Left lung (tissue), 14 donors: Measurements from ENCODE around the gene TMEM14C. TPM values are rescaled to one million over a fixed set of nuclear protein-coding genes. Genes with fewer than 3 reads are reported as not detected.

Experiments
- ATAC-seq: fragments of 200-7000 bp; cut with Tn5 transposase; one replicate; pipeline ENCODE4 v1.9.1; 2020; ENCODE audit warnings: moderate library complexity
- DNase-seq, 4 donors: peaks; one replicate each; pipeline ENCODE4 v3.0.0-alpha.2; 2013 to 2020
- H3K27ac ChIP-seq, 2 donors: fragments of 200-600 bp; sonication (generic) in 1 of 2; one replicate each; pipeline versions ENCODE4 v1.5.0 to v1.8.0; 2020 to 2021
- H3K27me3 ChIP-seq, 2 donors: fragments of 200-600 bp; sonication (generic) in 1 of 2; one replicate each; pipeline versions ENCODE4 v1.5.0 to v1.8.0; 2020 to 2021
- H3K36me3 ChIP-seq, 2 donors: fragments of 200-600 bp; sonication (generic) in 1 of 2; one replicate each; pipeline versions ENCODE4 v1.5.0 to v1.8.0; 2020 to 2021
- H3K4me1 ChIP-seq, 2 donors: fragments of 200-600 bp; one replicate each; pipeline ENCODE4 v1.8.0; 2021
- H3K4me3 ChIP-seq, 2 donors: fragments of 200-600 bp; sonication (generic) in 1 of 2; one replicate each; pipeline versions ENCODE4 v1.5.0 to v1.8.0; 2020 to 2021; ENCODE audit warnings: mild to moderate bottlenecking in 1 of 2
- H3K9me3 ChIP-seq, 2 donors: fragments of 200-600 bp; sonication (generic) in 1 of 2; one replicate each; pipeline versions ENCODE4 v1.5.0 to v1.8.0; 2020 to 2021
- CTCF ChIP-seq, 2 donors: fragments of 200-600 bp; sonication (generic) in 1 of 2; IDR thresholded peaks; one replicate each; pipeline versions ENCODE4 v1.5.0 to v1.8.0; 2021; ENCODE audit warnings: antibody characterized with exemption in 2 of 2
- intact Hi-C, 2 donors: fragments of 100-400 bp; cut with DNase I; formaldehyde crosslinking; loops; one replicate each; pipeline versions ENCODE4 v1.11.2 to v1.14.2; 2022
- long read RNA-seq, 12 donors: library from polyadenylated mRNA in 2 of 12; unstranded in 2 of 12; transcript quantifications; one replicate each; pipeline ENCODE4 v2.0.0 and lab custom pipeline, GENCODE V29; 2019 to 2026
- polyA plus RNA-seq, 6 donors: library from polyadenylated mRNA; unstranded; fragments of 120-200 nt; gene quantifications; one replicate each; pipeline ENCODE4 v1.2.1, GENCODE V29; 2013; ENCODE audit not compliant: insufficient read length in 6 of 6
- total RNA-seq, 2 donors: library from RNA; stranded (reverse); fragmentation: NEBNext Ultra II Directional; extraction: Animal tissue kit (Norgen Biotek cat#: 25700); gene quantifications; one replicate each; pipeline ENCODE4 v1.2.1, GENCODE V29; 2021
- donor health status: DM: no; HTN: yes; CAD: no.
- donor health status: DM: no; HTN: no; CAD: no.

Gene TMEM14C
- total RNA-seq, result 10 to 100 TPM; 81.8 to 99.5 TPM
- polyA plus RNA-seq, result 100 to 1,000 TPM; 138 to 154 (median 149) TPM
- long read RNA-seq, donor 1, transcript TMEM14C-201 (6 exons, 1,113 nt), result major isoform, 146 of 180 reads
- long read RNA-seq, donor 1, partial matches to known transcripts, result 25 of 180 reads
- long read RNA-seq, donor 1, other reads (novel, unspliced or antisense), result 5 of 180 reads
- long read RNA-seq, donor 2, transcript TMEM14C-201 (6 exons, 1,113 nt), result major isoform, 106 of 182 reads
- long read RNA-seq, donor 2, partial matches to known transcripts, result 66 of 182 reads
- long read RNA-seq, donor 2, other reads (novel, unspliced or antisense), result 5 of 182 reads
- long read RNA-seq, donor 3, transcript TMEM14C-201 (6 exons, 1,113 nt), result major isoform, 79 of 108 reads
- long read RNA-seq, donor 3, partial matches to known transcripts, result 25 of 108 reads
- long read RNA-seq, donor 3, other reads (novel, unspliced or antisense), result 0 of 108 reads
- long read RNA-seq, donor 4, transcript TMEM14C-201 (6 exons, 1,113 nt), result major isoform, 107 of 117 reads
- long read RNA-seq, donor 4, partial matches to known transcripts, result 0 of 117 reads
- long read RNA-seq, donor 4, other reads (novel, unspliced or antisense), result 7 of 117 reads
- long read RNA-seq, donor 5, transcript TMEM14C-201 (6 exons, 1,113 nt), result major isoform, 92 of 95 reads
- long read RNA-seq, donor 5, partial matches to known transcripts, result 0 of 95 reads
- long read RNA-seq, donor 5, other reads (novel, unspliced or antisense), result 0 of 95 reads
- long read RNA-seq, donor 6, transcript TMEM14C-205 (6 exons, 1,177 nt), result minor isoform, 7 of 161 reads
- long read RNA-seq, donor 6, transcript TMEM14C-201 (6 exons, 1,113 nt), result major isoform, 131 of 161 reads
- long read RNA-seq, donor 6, partial matches to known transcripts, result 17 of 161 reads
- long read RNA-seq, donor 6, other reads (novel, unspliced or antisense), result 5 of 161 reads
- long read RNA-seq, donor 7, transcript TMEM14C-201 (6 exons, 1,113 nt), result major isoform, 44 of 78 reads
- long read RNA-seq, donor 7, partial matches to known transcripts, result 30 of 78 reads
- long read RNA-seq, donor 7, other reads (novel, unspliced or antisense), result 0 of 78 reads
- long read RNA-seq, donor 8, transcript TMEM14C-201 (6 exons, 1,113 nt), result major isoform, 52 of 63 reads
- long read RNA-seq, donor 8, partial matches to known transcripts, result 8 of 63 reads
- long read RNA-seq, donor 8, other reads (novel, unspliced or antisense), result 0 of 63 reads
- long read RNA-seq, donor 9, partial matches to known transcripts, result 0 of 2 reads
- long read RNA-seq, donor 9, other reads (novel, unspliced or antisense), result 0 of 2 reads
- long read RNA-seq, donor 10, transcript TMEM14C-201 (6 exons, 1,113 nt), result major isoform, 63 of 75 reads
- long read RNA-seq, donor 10, partial matches to known transcripts, result 2 of 75 reads
- long read RNA-seq, donor 10, other reads (novel, unspliced or antisense), result 8 of 75 reads
- long read RNA-seq, donor 11, transcript TMEM14C-201 (6 exons, 1,113 nt), result major isoform, 75 of 85 reads
- long read RNA-seq, donor 11, partial matches to known transcripts, result 5 of 85 reads
- long read RNA-seq, donor 11, other reads (novel, unspliced or antisense), result 0 of 85 reads
- long read RNA-seq, donor 12, transcript TMEM14C-201 (6 exons, 1,113 nt), result major isoform, 67 of 88 reads
- long read RNA-seq, donor 12, partial matches to known transcripts, result 11 of 88 reads
- long read RNA-seq, donor 12, other reads (novel, unspliced or antisense), result 5 of 88 reads

GRCh38 chr6:10722820-10723566 is at the start of gene TMEM14C:
Gene TMEM14C, plus strand, starts transcription at chr6:10723070. Its CDS starts 1,544 bp downstream, at chr6:10724614.
- intact Hi-C loops, result no loop called here
- Histone ChIP-seq H3K36me3 (peaks cover 0 to 14% of the 10 kb centered on the region in 2 donors), H3K27me3 (no peaks in the 10 kb centered on the region), H3K9me3 (peaks cover 0 to 10% of the 10 kb centered on the region in 2 donors), H3K4me1 (peaks cover 10 to 42% of the 10 kb centered on the region in 2 donors), H3K27ac (peak within 1 kb of the TSS; percentile 86 to 87), H3K4me3 (peak within 1 kb of the TSS; percentile 57 to 65)
- peak; percentile 96 to 100 (median 99) for DNase-seq
- ATAC-seq, result peak; percentile 98
- TF ChIP-seq CTCF (IDR thresholded peaks at IDR 0.05), result no peak

GRCh38 chr6:10676403-10676802 is 46.5 kb upstream of the TMEM14C start:
- H3K27ac ChIP-seq, result no peak overlapping the region
- no peaks in the 10 kb centered on the region for H3K27me3 ChIP-seq
- ATAC-seq, result no peak
- H3K36me3 ChIP-seq, result no peaks in the 10 kb centered on the region
- H3K9me3 ChIP-seq, result no peaks in the 10 kb centered on the region
- no peaks in the 10 kb centered on the region for H3K4me1 ChIP-seq
- DNase-seq, result no peak
- H3K4me3 ChIP-seq, result no peak overlapping the region
- no peak for TF ChIP-seq CTCF (IDR thresholded peaks at IDR 0.05)
- intact Hi-C loops, result no loop called here

- H3K27me3 ChIP-seq, result no peaks in the 10 kb centered on the region
- intact Hi-C loops, result no loop called here
- H3K9me3 ChIP-seq, result no peaks in the 10 kb centered on the region
- DNase-seq (no peak), ATAC-seq (no peak)
- no peak for TF ChIP-seq CTCF (IDR thresholded peaks at IDR 0.05)
- H3K4me3 ChIP-seq, result no peak overlapping the region
- H3K27ac ChIP-seq, result no peak overlapping the region
- H3K4me1 ChIP-seq, result no peaks in the 10 kb centered on the region
- H3K36me3 ChIP-seq, result no peaks in the 10 kb centered on the region
Measured at GRCh38 chr6:10678456-10678855, 44.4 kb upstream of the TMEM14C start.

GRCh38 chr6:10681795-10682194 is 41.1 kb upstream of the TMEM14C start:
- intact Hi-C loops, result no loop called here

More at GRCh38 chr6:10681795-10682194, 41.1 kb upstream of the TMEM14C start:
- no peak overlapping the region for H3K4me3 ChIP-seq
- ATAC-seq (no peak), DNase-seq (no peak)
- no peak for TF ChIP-seq CTCF (IDR thresholded peaks at IDR 0.05)
- H3K27me3 ChIP-seq, result no peaks in the 10 kb centered on the region
- H3K27ac ChIP-seq, result no peak overlapping the region
- H3K36me3 ChIP-seq, result no peaks in the 10 kb centered on the region
- H3K9me3 ChIP-seq, result no peaks in the 10 kb centered on the region
- no peaks in the 10 kb centered on the region for H3K4me1 ChIP-seq
